HG03139 (cell line): ENCODE data around the gene RALGPS1.

Experiments used
- ATAC-seq: cut with Tn5 transposase; IDR thresholded peaks from one replicate; pipeline ENCODE4 v1.9.1; 2021; ENCODE audit not compliant: unreplicated experiment

RALGPS1 gene

GRCh38 chr9:127241354-127241753, 326.8 kb downstream of the RALGPS1 start:
- no peak for ATAC-seq

DNA sequence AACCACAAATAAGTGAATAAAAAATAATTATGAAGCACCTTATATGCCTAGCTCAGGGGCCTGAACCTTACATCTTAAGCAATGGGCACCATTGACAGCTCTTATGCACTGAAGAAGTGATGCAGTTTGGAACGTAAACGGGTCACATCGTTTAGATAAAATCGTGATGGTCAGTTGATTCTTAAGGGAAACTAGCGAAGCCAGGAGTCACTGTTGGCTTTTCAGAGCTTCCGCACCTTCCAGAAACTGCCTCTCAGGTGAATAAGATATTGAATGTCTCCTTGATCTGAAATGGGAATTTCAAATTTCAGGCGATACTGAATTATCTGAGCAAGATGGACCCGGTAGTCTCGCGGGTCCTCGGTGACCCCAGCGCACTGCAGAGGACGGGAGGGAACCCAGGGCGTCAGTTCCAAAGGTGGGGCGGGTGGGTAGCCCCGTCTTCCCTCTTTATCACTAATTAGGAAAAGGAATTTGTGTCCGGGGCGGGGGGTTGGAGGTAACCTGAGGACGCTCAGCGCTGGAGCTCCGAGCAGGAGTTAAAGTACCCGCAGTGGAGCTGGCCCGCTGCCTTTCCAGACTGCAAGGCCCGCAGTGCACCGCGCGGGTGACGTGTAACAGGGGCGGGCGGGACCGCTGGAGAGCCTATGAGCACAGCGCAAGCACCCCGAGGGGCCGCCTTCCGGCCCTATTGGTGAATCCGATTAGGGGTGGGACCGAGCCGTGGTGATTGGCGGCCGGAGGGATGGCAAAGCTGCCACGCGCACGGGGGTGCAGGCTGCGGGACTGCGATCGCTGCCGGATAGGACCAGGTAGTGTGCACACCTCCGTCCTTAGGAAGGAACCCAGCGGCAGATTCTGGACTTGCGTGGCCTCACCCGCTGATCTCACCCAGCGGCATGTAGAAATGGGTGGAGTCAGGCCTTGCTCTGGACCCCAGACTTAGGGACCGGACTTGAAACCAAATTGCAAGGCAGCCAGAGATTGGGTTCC, 330.3 kb downstream of the RALGPS1 start:
- ATAC-seq = peak; percentile 98

DNA sequence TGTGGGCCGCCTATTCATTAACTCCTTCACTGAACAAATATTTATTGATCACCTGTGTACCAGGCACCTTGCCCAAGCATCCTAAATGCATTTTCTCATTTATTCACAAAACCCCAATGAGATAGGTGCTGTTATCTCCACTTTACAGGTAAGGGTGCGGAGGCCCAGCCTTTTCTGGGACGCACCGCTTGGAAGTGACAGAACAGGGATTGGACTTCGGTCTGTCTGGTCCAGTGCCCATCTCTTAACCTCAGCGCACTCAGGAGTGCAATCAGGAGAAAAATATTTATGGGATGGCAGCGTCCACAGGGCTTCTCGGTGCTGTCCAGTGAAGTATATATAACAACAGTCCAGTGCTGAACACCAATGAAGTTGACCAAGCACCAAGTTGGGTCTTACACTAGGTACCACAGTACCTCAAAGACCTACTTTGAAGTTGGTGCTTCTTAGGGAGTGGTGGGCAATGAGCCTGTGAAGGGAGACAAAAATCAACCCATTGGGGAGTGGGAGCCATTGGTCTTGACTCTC, 331.1 kb downstream of the RALGPS1 start:
- no peak for ATAC-seq

GRCh38 chr9:127248241-127248640, 333.7 kb downstream of the RALGPS1 start:
- no peak for ATAC-seq

DNA sequence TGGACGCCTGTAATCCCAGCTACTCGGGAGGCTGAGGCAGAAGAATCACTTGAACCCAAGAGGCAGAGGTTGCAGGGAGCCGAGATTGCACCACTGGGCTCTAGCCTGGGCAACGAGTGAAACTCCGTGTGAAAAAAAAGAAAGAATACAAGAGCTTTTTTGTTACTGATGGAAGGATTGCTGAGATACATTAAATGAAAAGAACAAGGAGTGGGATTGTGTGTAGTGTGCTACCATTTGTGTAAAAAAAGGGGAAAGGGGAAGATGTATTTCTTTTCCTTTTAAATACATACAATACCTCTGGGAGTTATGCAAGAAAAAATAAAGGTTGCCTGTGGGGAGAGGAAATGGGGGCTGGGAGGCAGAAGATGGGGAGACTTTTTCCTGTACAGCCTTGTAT, 335.3 kb downstream of the RALGPS1 start:
- ATAC-seq = no peak

GRCh38 chr9:127250896-127251391, 336.4 kb downstream of the RALGPS1 start:
- ATAC-seq = no peak

- ATAC-seq = no peak
Measured at GRCh38 chr9:127252410-127253318, 338.1 kb downstream of the RALGPS1 start.

- ATAC-seq = no peak
Measured at GRCh38 chr9:127253446-127253845, 338.9 kb downstream of the RALGPS1 start.

DNA sequence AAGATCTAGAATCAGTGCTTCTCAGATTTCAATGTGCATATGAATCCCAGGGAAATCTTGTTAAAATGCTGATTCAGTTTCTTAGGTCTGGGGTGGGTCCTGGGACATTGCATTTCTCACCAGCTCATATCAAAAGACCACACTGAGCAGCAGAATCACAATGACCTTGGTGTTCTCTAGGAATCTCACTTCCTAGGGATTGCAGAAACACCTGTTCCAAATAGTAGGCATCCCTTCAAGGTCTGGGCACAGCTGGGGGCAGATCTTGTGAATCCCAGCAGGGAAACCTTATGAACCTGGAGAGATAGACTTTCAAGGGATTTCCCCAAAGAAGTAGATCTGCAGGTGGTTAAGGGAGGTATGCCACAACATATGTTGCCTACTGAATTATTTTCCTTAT, 341.1 kb downstream of the RALGPS1 start:
- no peak for ATAC-seq

DNA sequence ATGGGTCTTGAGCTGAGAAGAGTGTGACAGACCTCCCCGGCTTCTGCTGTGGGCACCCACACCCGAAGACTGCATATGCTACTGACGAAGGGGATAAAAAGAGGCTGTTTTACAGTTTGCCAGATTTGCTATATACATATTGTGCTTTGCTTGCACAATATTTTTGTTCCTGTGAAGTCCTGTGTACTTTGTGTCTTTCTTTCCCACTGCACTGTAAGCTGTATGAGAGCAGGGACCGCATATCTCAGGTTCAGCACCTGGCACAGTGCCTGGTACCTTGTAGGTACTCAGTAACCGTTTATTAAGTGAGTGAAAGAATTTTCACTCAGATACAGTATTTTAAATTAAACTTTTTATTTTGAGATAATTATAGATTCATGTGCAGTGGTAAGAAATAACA, 341.7 kb downstream of the RALGPS1 start:
- no peak for ATAC-seq

GRCh38 chr9:127258606-127259471, 344.3 kb downstream of the RALGPS1 start:
- ATAC-seq = no peak

GRCh38 chr9:127262602-127263001, 348.0 kb downstream of the RALGPS1 start:
- ATAC-seq = no peak

DNA sequence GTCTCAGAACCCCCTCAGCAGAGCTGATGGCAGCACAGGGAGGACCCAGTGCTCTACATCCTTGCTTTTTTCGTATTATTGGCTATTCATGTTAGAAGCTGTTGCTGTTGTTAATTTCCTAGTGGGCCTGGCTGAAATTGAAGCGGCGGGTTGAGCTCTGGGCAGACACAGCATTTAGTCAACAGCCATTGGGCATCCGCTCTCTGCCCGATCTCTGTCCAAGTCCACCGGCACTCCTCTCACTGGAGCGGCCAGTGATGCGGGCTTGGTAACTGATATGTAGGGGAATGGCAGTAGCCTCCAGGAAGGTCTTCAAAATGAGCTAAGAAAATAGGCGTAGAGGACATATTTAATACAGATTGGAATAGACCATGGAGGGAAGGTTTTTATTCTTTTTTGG, 348.7 kb downstream of the RALGPS1 start:
- ATAC-seq = no peak

- ATAC-seq = no peak
Measured at GRCh38 chr9:127263664-127264063, 349.1 kb downstream of the RALGPS1 start.

GRCh38 chr9:127264462-127265219, 350.1 kb downstream of the RALGPS1 start, which contains the start of gene GARNL3:
Gene GARNL3 (plus strand): TSS chr9:127264774. CDS start chr9:127264878, 104 bp downstream.
- ATAC-seq = no peak

DNA sequence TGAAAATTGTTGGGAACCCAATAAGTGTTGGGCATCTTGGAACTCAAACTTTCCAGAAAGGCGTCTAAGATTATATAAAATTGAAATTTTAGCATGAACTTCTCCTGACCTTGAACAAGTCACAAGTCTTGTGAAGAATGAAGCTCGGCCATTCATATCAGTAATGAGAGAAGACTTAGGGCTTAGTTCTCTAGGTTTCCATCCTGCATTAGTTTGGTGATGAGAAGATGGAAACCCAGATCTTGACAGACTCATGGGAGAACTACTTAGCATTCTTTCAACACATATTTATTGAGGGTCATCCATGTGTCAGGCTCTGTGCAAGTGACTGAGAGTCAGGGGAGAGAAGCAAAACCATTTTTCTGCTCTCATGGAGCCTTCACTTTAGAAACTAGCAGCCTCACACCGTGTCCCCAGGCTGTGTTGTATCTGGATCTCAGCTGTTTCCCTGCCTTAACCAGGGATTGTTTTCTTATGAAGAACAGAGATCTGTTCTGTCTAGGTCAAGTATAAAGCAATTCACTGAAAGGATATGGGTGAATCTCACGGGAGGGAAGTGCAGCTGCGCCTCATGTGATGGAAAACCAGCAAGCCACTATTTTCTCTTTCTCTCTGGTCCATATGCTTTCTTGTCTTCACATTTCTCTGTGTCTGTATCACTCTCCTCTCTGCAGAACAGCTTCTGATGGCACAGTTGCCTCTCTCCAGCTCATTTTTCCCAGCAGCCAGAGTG, 353.4 kb downstream of the RALGPS1 start:
- no peak for ATAC-seq

- ATAC-seq = no peak
Measured at GRCh38 chr9:127269449-127269848, 354.9 kb downstream of the RALGPS1 start.
